Testis (tissue), 3 donors: ENCODE data around the gene ANKRD60. TPM values are rescaled to one million over a fixed set of nuclear protein-coding genes. Genes with fewer than 3 reads are reported as not detected.

Experiments used
- DNase-seq: peaks from one replicate; pipeline ENCODE4 v3.0.0-alpha.2; 2019
- H3K27ac ChIP-seq, 2 donors: fragments of 200-600 bp; sonication (generic); one replicate each; pipeline ENCODE4 v1.5.1; 2019
- H3K27me3 ChIP-seq: fragments of 200-600 bp; sonication (generic); one replicate; pipeline ENCODE4 v1.5.1; 2019
- H3K36me3 ChIP-seq: fragments of 200-600 bp; sonication (generic); one replicate; pipeline ENCODE4 v1.5.1; 2017; ENCODE audit warnings: low read depth; ENCODE audit errors: missing control alignments
- H3K4me1 ChIP-seq: fragments of 200-600 bp; sonication (generic); one replicate; pipeline ENCODE4 v1.5.1; 2019
- H3K4me3 ChIP-seq, 2 donors: fragments of 200-600 bp; sonication (generic); one replicate each; pipeline ENCODE4 v1.5.1; 2017 to 2019
- H3K9me3 ChIP-seq: fragments of 200-600 bp; sonication (generic); one replicate; pipeline ENCODE4 v1.5.1; 2017
- CTCF ChIP-seq, 3 experiments: fragments of 450-650 bp in 2 of 3; fragments of 200-600 bp in 1 of 3; sonication (generic) in 1 of 3; IDR thresholded peaks; one replicate each; pipeline ENCODE4 v1.5.1; 2016 to 2019; ENCODE audit warnings: antibody characterized with exemption in 3 of 3, mild to moderate bottlenecking in 2 of 3, moderate library complexity in 1 of 3
- POLR2A ChIP-seq: fragments of 450-650 bp; IDR thresholded peaks from one replicate; pipeline ENCODE4 v1.6.1; 2017; ENCODE audit warnings: antibody characterized with exemption, mild to moderate bottlenecking, moderate library complexity
- WGBS, 2 donors: methylation state at CpG; one replicate each; pipeline ENCODE4 v1.1.5; 2018; 5-methylcytosine and 5-hydroxymethylcytosine counted together
- intact Hi-C: fragments of 100-400 bp; cut with DNase I; formaldehyde crosslinking; loops from one replicate; pipeline ENCODE4 v1.15.1; 2023; ENCODE audit warnings: low total_unique reads
- polyA plus RNA-seq: library from polyadenylated mRNA; stranded (reverse); fragments of 350-450 nt; fragmentation: Illumina TruSeq; extraction: RNeasy Lipid Tissue Mini Kit (QIAGEN cat#74804); gene quantifications from one replicate; pipeline ENCODE4 v1.2.3, GENCODE V29; 2014; ENCODE audit warnings: low read depth, low replicate concordance; ENCODE audit not compliant: insufficient read depth
- total RNA-seq, 2 donors: library from RNA; depleted of rRNA; stranded (reverse); fragments of >200 nt; gene quantifications; one replicate each; pipeline ENCODE4 v1.2.3, GENCODE V29; 2016

Gene ANKRD60
- total and polyA plus RNA-seq, 3 donors from 2014 or later = 3.0 to 8.0 (median 7.7) TPM

GRCh38 chr20:58271606-58272351, 43.3 kb upstream of the ANKRD60 start:
- TF ChIP-seq CTCF (IDR thresholded peaks at IDR 0.05) (no peak), POLR2A (no peak)
- Histone ChIP-seq H3K36me3 (no peaks in the 10 kb centered on the region), H3K27me3 (no peaks in the 10 kb centered on the region), H3K27ac (no peak overlapping the region), H3K4me3 (no peak overlapping the region), H3K4me1 (no peaks in the 10 kb centered on the region), H3K9me3 (no peaks in the 10 kb centered on the region)
- DNase-seq = no peak
- intact Hi-C loops = no loop called here
- WGBS, 2 donors = 92 to 95% methylated on average over 9 of the region's 9 CpGs

DNA sequence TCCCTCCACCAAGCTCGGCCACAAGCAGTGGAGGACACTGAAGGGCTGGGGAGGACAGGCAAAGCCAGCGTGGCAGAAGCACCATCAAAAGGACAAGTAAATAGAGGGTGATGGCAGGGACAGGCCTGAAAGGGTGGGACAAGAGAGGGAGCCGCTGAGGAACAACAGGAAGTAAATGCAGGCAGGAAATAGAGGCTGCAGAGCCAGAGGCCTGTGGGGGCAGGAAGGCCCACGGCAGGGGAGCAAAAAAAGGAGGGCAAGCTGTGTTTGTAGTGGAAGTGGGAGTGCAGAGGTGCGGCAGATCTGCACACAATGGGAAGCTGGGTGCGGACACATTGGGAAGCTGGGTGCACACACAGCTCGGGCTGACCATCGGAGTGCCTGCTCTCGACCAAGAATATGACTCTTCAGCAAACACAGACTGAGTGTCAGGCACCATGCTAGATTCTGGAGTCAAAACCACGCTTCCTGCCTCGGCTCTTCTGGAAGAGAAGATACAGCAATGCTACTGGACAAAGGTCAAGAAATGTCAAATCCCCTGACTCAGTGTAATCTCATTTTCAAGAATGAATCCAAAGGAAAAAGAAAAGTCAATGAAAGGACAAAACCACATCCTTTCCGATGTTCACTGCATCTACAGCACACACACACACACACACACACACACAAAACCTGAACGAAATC, 40.6 kb upstream of the ANKRD60 start:
- 79 to 82% methylated on average over 13 of the region's 13 CpGs for WGBS, 2 donors
- no peaks in the 10 kb centered on the region for H3K36me3 ChIP-seq

DNA sequence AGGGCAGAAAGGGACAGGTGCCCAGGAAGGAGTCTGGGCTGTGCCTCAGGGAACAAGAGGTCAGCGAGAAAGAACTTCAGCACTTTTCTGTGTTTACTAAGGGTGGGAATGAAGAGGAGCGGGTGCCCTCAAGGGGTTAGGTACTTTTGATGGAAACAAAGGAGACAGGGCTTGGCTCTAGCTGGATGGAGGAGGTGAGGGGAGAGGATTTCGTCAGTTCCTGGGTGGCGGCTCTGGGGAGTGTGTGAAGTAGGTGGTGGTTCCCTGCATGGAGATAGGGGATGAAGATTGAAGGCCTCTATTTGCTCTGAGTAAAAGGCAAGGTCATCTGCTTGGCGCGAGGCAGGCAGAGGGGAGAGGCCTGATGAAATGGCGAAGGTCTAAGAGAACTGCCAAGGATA, 40.0 kb upstream of the ANKRD60 start:
- DNase-seq = no peak
- Histone ChIP-seq H3K36me3 (no peaks in the 10 kb centered on the region), H3K27me3 (no peaks in the 10 kb centered on the region), H3K4me1 (no peaks in the 10 kb centered on the region), H3K9me3 (no peaks in the 10 kb centered on the region), H3K4me3 (no peak overlapping the region), H3K27ac (no peak overlapping the region)
- 78 to 85% methylated on average over 7 of the region's 7 CpGs for WGBS, 2 donors
- TF ChIP-seq POLR2A (no peak), CTCF (IDR thresholded peaks at IDR 0.05) (no peak)
- intact Hi-C loops = no loop called here

More for the DNA sequence above, 40.6 kb upstream of the ANKRD60 start:
- Histone ChIP-seq H3K4me1 (no peaks in the 10 kb centered on the region), H3K27ac (no peak overlapping the region), H3K4me3 (no peak overlapping the region), H3K27me3 (no peaks in the 10 kb centered on the region), H3K9me3 (no peaks in the 10 kb centered on the region)
- intact Hi-C loops = no loop called here
- DNase-seq = no peak
- TF ChIP-seq CTCF (IDR thresholded peaks at IDR 0.05) (no peak), POLR2A (no peak)

GRCh38 chr20:58267389-58268215, 39.1 kb upstream of the ANKRD60 start:
- H3K36me3 ChIP-seq = no peaks in the 10 kb centered on the region
- no peak overlapping the region for H3K4me3 ChIP-seq
- DNase-seq = no peak
- intact Hi-C loops = no loop called here
- H3K27ac ChIP-seq = no peak overlapping the region
- H3K27me3 ChIP-seq = no peaks in the 10 kb centered on the region
- no peaks in the 10 kb centered on the region for H3K4me1 ChIP-seq
- no peaks in the 10 kb centered on the region for H3K9me3 ChIP-seq
- no peak for TF ChIP-seq POLR2A
- no peak for TF ChIP-seq CTCF (IDR thresholded peaks at IDR 0.05)
- WGBS, 2 donors = 84 to 96% methylated on average over 9 of the region's 9 CpGs
